GM23248 (cell line): ENCODE measurements around the gene TVP23C. TPM values are rescaled to one million over a fixed set of nuclear protein-coding genes. Genes with fewer than 3 reads are reported as not detected.

Source experiments
- DNase-seq: peaks from one replicate; pipeline ENCODE4 v3.0.0-alpha.2; 2015
- H2AFZ ChIP-seq: fragments of 200-600 bp; sonication (generic); 2 replicates; pipeline ENCODE4 v1.6.1; 2016; ENCODE audit warnings: antibody characterized with exemption
- H3F3A ChIP-seq: fragments of 200-600 bp; sonication (generic); 2 replicates; pipeline ENCODE4 v1.6.1; 2016; ENCODE audit warnings: mild to moderate bottlenecking, antibody characterized with exemption, mixed run types; ENCODE audit not compliant: insufficient read depth
- H3K27ac ChIP-seq: fragments of 200-600 bp; sonication (generic); 2 replicates; pipeline ENCODE4 v1.5.1; 2016; ENCODE audit warnings: mild to moderate bottlenecking
- H3K27me3 ChIP-seq: fragments of 200-600 bp; sonication (generic); replicated peaks from 2 replicates; pipeline ENCODE4 v1.6.1; 2016; ENCODE audit warnings: mild to moderate bottlenecking; ENCODE audit not compliant: insufficient read depth
- H3K36me3 ChIP-seq: fragments of 200-600 bp; sonication (generic); 2 replicates; pipeline ENCODE4 v1.6.1; 2016; ENCODE audit warnings: low read depth, mild to moderate bottlenecking
- H3K4me1 ChIP-seq: fragments of 200-600 bp; sonication (generic); 2 replicates; pipeline ENCODE4 v1.6.1; 2016; ENCODE audit warnings: mild to moderate bottlenecking; ENCODE audit not compliant: insufficient read depth
- H3K4me2 ChIP-seq: fragments of 200-600 bp; sonication (generic); one replicate; pipeline ENCODE4 v1.6.1; 2016; ENCODE audit warnings: mild to moderate bottlenecking; ENCODE audit not compliant: unreplicated experiment
- H3K4me3 ChIP-seq: fragments of 200-600 bp; sonication (generic); 2 replicates; pipeline ENCODE4 v1.5.1; 2016; ENCODE audit warnings: mild to moderate bottlenecking
- H3K79me2 ChIP-seq: fragments of 200-600 bp; sonication (generic); 2 replicates; pipeline ENCODE4 v1.6.1; 2016; ENCODE audit warnings: mild to moderate bottlenecking; ENCODE audit not compliant: insufficient read depth
- H3K9ac ChIP-seq: fragments of 200-600 bp; sonication (generic); 2 replicates; pipeline ENCODE4 v1.6.1; 2016; ENCODE audit warnings: mild to moderate bottlenecking
- H3K9me2 ChIP-seq: fragments of 200-600 bp; sonication (generic); 2 replicates; pipeline ENCODE4 v1.6.1; 2016; ENCODE audit warnings: mixed run types, mild to moderate bottlenecking, moderate library complexity; ENCODE audit not compliant: insufficient read depth
- H3K9me3 ChIP-seq: fragments of 200-600 bp; sonication (generic); one replicate; pipeline ENCODE4 v1.6.1; 2017; ENCODE audit warnings: low read depth
- H4K20me1 ChIP-seq: fragments of 200-600 bp; sonication (generic); 2 replicates; pipeline ENCODE4 v1.6.0; 2016; ENCODE audit not compliant: insufficient read depth
- EZH2 ChIP-seq: fragments of 200-600 bp; sonication (generic); IDR thresholded peaks from 2 replicates; pipeline ENCODE4 v1.6.1; 2018; ENCODE audit warnings: antibody characterized with exemption, mild to moderate bottlenecking; ENCODE audit not compliant: insufficient read depth, poor library complexity, severe bottlenecking
- EZH2phosphoT487 ChIP-seq: fragments of 200-600 bp; sonication (generic); IDR thresholded peaks from 2 replicates; pipeline ENCODE4 v1.6.1; 2018; ENCODE audit warnings: antibody characterized with exemption, moderate library complexity, mild to moderate bottlenecking, low read depth; ENCODE audit not compliant: insufficient read depth
- WGBS, 2 experiments: methylation state at CpG; one replicate each; pipeline ENCODE4 v1.1.6; 2015 to 2017; ENCODE audit warnings: low lambda C conversion rate in 2 of 2, low coverage in 1 of 2; ENCODE audit errors: missing lambda C conversion rate in 2 of 2; 5-methylcytosine and 5-hydroxymethylcytosine counted together
- in situ Hi-C: fragments of 300-500 bp; cut with MboI; formaldehyde crosslinking; loops from 2 replicates; pipeline ENCODE4 v1.15.0; 2020
- polyA plus RNA-seq: library from polyadenylated mRNA; unstranded; fragments of >200 nt; fragmentation: Nextera tagmentation; extraction: Ambion mirVana; gene quantifications from 2 replicates; pipeline ENCODE4 v1.2.1, GENCODE V29; 2016
- total RNA-seq: library from RNA; depleted of rRNA; stranded (reverse); fragments of >200 nt; shearing (Covaris generic); gene quantifications from 2 replicates; pipeline ENCODE4 v1.2.3, GENCODE V29; 2014

Gene TVP23C
- total and polyA plus RNA-seq, 2 experiments from 2014 or later: 6.7 to 9.6 TPM

GRCh38 chr17:15469260-15469659, 94.0 kb downstream of the TVP23C start:
- Histone ChIP-seq H2AFZ (no peak overlapping the region), H3K4me3 (no peak overlapping the region), H3K27me3 (no peaks in the 10 kb centered on the region), H3K4me1 (no peaks in the 10 kb centered on the region), H3K36me3 (no peaks in the 10 kb centered on the region), H3K9me2 (no peaks in the 10 kb centered on the region), H3K27ac (no peak overlapping the region), H3K9me3 (no peaks in the 10 kb centered on the region), H3K4me2 (no peak overlapping the region), H4K20me1 (no peaks in the 10 kb centered on the region), H3K9ac (no peak overlapping the region), H3K79me2 (no peaks in the 10 kb centered on the region), H3F3A (no peaks in the 10 kb centered on the region)
- in situ Hi-C loops: no loop called here
- WGBS, 2 experiments: 62 to 79% methylated on average over 7 of the region's 7 CpGs
- no peak for DNase-seq
- TF ChIP-seq EZH2phosphoT487 (no peak), EZH2 (no peak)

GRCh38 chr17:15468126-15468525, 95.2 kb downstream of the TVP23C start:
- Histone ChIP-seq H3K27ac (no peak overlapping the region), H3K9ac (no peak overlapping the region), H3F3A (peaks cover 8% of the 10 kb centered on the region; the same call in 1 of the 2 replicates), H3K79me2 (no peaks in the 10 kb centered on the region), H3K9me2 (no peaks in the 10 kb centered on the region), H3K4me2 (no peak overlapping the region), H2AFZ (no peak overlapping the region), H4K20me1 (no peaks in the 10 kb centered on the region), H3K4me1 (peaks cover 10% of the 10 kb centered on the region), H3K4me3 (no peak overlapping the region), H3K9me3 (no peaks in the 10 kb centered on the region), H3K27me3 (no peaks in the 10 kb centered on the region), H3K36me3 (no peaks in the 10 kb centered on the region)
- no peak for TF ChIP-seq EZH2
- TF ChIP-seq EZH2phosphoT487: no peak
- WGBS, 2 experiments: 31 to 36% methylated on average over 4 of the region's 4 CpGs
- no peak for DNase-seq
- in situ Hi-C loops: no loop called here

GRCh38 chr17:15467592-15467991, 95.7 kb downstream of the TVP23C start, which contains the start of gene CDRT4:
Gene CDRT4, minus strand, starts transcription at chr17:15467621. Its CDS starts 27,383 bp downstream, at chr17:15440238.
- H3K36me3 ChIP-seq: no peaks in the 10 kb centered on the region
- H3K4me3 ChIP-seq: no peak within 1 kb of the TSS
- H3K9ac ChIP-seq: no peak within 1 kb of the TSS
- H2AFZ ChIP-seq: no peak within 1 kb of the TSS
- WGBS, 2 experiments: 93 to 100% methylated on average over 3 of the region's 3 CpGs
- no peaks in the 10 kb centered on the region for H4K20me1 ChIP-seq
- H3K79me2 ChIP-seq: no peaks in the 10 kb centered on the region
- H3K9me2 ChIP-seq: no peaks in the 10 kb centered on the region
- no peak for DNase-seq
- TF ChIP-seq EZH2 (no peak), EZH2phosphoT487 (no peak)
- no peak within 1 kb of the TSS for H3K4me2 ChIP-seq
- in situ Hi-C loops: no loop called here
- H3K4me1 ChIP-seq: peaks cover 15% of the 10 kb centered on the region
- H3K27ac ChIP-seq: no peak within 1 kb of the TSS
- no peaks in the 10 kb centered on the region for H3K27me3 ChIP-seq
- H3F3A ChIP-seq: peaks cover 13% of the 10 kb centered on the region
- H3K9me3 ChIP-seq: no peaks in the 10 kb centered on the region

- 72% methylated on average over 6 of the region's 6 CpGs for WGBS, 2 experiments
- Histone ChIP-seq H3K9ac (no peak overlapping the region), H3K27ac (no peak overlapping the region), H3K79me2 (no peaks in the 10 kb centered on the region), H3K9me3 (no peaks in the 10 kb centered on the region), H3K4me2 (no peak overlapping the region), H3K4me1 (peaks cover 16% of the 10 kb centered on the region), H3K4me3 (no peak overlapping the region), H3K36me3 (no peaks in the 10 kb centered on the region), H3K9me2 (no peaks in the 10 kb centered on the region), H2AFZ (no peak overlapping the region), H4K20me1 (no peaks in the 10 kb centered on the region), H3F3A (peaks cover 18% of the 10 kb centered on the region), H3K27me3 (no peaks in the 10 kb centered on the region)
- TF ChIP-seq EZH2 (no peak), EZH2phosphoT487 (no peak)
- DNase-seq: no peak
- in situ Hi-C loops: no loop called here
Observed at GRCh38 chr17:15466131-15466530, 97.2 kb downstream of the TVP23C start.

GRCh38 chr17:15465045-15465701, 98.1 kb downstream of the TVP23C start:
- no peak overlapping the region for H3K27ac ChIP-seq
- H3K4me3 ChIP-seq: no peak overlapping the region
- H3K79me2 ChIP-seq: no peaks in the 10 kb centered on the region
- H3K27me3 ChIP-seq: no peaks in the 10 kb centered on the region
- H3K9me3 ChIP-seq: no peaks in the 10 kb centered on the region
- no peak for TF ChIP-seq EZH2
- no peak for TF ChIP-seq EZH2phosphoT487
- H3F3A ChIP-seq: peaks cover 18% of the 10 kb centered on the region
- no peaks in the 10 kb centered on the region for H4K20me1 ChIP-seq
- H3K36me3 ChIP-seq: no peaks in the 10 kb centered on the region
- 96 to 97% methylated on average over 2 of the region's 2 CpGs for WGBS, 2 experiments
- H3K9me2 ChIP-seq: no peaks in the 10 kb centered on the region
- H2AFZ ChIP-seq: no peak overlapping the region
- in situ Hi-C loops: no loop called here
- DNase-seq: no peak
- no peak overlapping the region for H3K9ac ChIP-seq
- H3K4me1 ChIP-seq: peaks cover 16% of the 10 kb centered on the region
- H3K4me2 ChIP-seq: no peak overlapping the region
